Adipocyte (in vitro differentiated cells): ENCODE measurements around the gene SYCP2.
A peak's percentile ranks its signal among the peaks of the same experiment; 100 is the strongest.

Experiments
- DNase-seq: peaks from one replicate; pipeline ENCODE4 v3.0.0-alpha.2; 2015; ENCODE audit warnings: low read depth
- H3K27me3 ChIP-seq: replicated peaks from 2 replicates; pipeline ENCODE4 v1.7.0; 2013; ENCODE audit warnings: mild to moderate bottlenecking, low read length, moderate library complexity; ENCODE audit not compliant: control insufficient read depth, insufficient read depth
- H3K36me3 ChIP-seq: 2 replicates; pipeline ENCODE4 v1.7.0; 2013; ENCODE audit warnings: low read length, mild to moderate bottlenecking, moderate library complexity; ENCODE audit not compliant: control insufficient read depth, insufficient read depth, severe bottlenecking
- H3K4me1 ChIP-seq: 2 replicates; pipeline ENCODE4 v1.7.0; 2013; ENCODE audit warnings: mild to moderate bottlenecking, low read length, moderate library complexity; ENCODE audit not compliant: control insufficient read depth, insufficient read depth
- H3K4me3 ChIP-seq: 2 replicates; pipeline ENCODE4 v1.7.0; 2013; ENCODE audit warnings: mild to moderate bottlenecking, low read length, moderate library complexity
- H3K9ac ChIP-seq: 2 replicates; pipeline ENCODE4 v1.7.0; 2013; ENCODE audit warnings: mild to moderate bottlenecking, low read length, moderate library complexity
- H3K9me3 ChIP-seq: 2 replicates; pipeline ENCODE4 v1.7.0; 2013; ENCODE audit warnings: mild to moderate bottlenecking, low read length, moderate library complexity; ENCODE audit not compliant: control insufficient read depth

The SYCP2 gene

DNA sequence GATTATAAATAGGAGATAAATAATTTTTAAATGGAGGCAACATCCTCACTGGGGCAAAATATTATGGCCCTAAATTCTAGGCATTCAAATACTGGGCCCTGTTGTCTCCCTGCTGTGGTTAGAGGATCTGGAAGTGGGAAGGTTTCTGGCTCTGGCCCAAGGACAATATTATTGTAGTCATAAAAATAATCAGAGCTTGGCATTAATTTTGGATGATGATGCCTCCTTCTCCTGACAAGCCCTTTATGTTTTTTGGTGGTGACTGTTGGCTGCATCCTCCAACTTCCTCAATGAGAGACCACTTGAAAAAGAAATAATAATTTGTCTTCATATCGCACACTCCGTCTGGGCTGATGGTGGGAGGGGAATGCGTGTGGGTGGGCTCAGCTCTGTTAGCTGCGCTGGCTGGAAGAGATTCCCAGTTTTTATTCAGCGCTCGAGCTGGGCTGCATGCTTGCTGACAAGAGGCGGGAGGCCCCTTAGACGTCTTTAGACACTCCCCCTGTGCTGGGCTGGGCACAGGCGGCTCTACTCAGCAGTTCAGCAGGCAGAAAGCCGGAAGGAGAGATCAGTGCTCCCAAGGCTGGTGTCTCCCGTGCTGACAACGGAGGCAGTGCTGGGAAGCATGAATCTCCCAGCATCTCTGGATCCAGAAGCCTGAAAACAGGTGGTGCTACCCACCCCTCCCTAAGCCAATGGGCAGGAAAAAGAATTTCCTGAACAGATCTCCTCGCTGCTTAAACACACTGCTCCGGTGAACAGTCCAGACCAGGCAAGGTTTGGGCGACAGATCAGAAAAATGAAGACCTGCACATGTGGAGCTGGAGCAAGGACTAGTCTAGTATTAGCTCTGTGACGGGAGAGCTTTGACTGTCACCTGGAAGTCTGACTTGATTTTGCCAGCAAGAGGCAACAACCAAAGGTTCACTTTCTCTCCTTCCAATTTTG lies 97.7 kb downstream of the SYCP2 start:
- Histone ChIP-seq H3K4me3 (no peak overlapping the region), H3K27me3 (peaks cover 73% of the 10 kb centered on the region)
- DNase-seq: peak; percentile 64

DNA sequence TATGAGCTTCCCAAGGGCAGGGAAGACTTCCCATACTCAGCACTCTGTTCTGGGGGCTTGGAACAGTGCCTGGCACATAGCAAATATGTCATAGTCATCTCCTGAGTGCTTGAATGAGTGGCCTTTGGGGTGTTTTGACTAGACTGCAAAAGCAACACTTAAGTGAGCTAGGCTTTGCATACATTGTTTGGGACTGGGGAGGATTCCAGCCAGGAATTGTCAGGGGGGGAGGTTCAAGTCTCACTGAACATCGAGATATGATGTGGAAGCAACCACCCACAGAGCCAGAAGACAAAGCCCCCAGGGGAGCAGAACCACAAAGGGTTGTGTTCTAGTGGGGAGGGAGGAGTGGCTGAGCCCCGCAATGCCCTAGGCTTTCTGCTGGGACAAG lies 98.4 kb downstream of the SYCP2 start:
- no peaks in the 10 kb centered on the region for H3K36me3 ChIP-seq
- no peak for DNase-seq
- no peak overlapping the region for H3K9ac ChIP-seq
- no peak overlapping the region for H3K4me3 ChIP-seq
- peaks cover 73% of the 10 kb centered on the region for H3K27me3 ChIP-seq
- no peaks in the 10 kb centered on the region for H3K9me3 ChIP-seq
- H3K4me1 ChIP-seq: peaks cover 14% of the 10 kb centered on the region

More for the DNA sequence above, 97.7 kb downstream of the SYCP2 start:
- Histone ChIP-seq H3K36me3 (no peaks in the 10 kb centered on the region), H3K4me1 (peaks cover 14% of the 10 kb centered on the region), H3K9ac (no peak overlapping the region), H3K9me3 (no peaks in the 10 kb centered on the region)

DNA sequence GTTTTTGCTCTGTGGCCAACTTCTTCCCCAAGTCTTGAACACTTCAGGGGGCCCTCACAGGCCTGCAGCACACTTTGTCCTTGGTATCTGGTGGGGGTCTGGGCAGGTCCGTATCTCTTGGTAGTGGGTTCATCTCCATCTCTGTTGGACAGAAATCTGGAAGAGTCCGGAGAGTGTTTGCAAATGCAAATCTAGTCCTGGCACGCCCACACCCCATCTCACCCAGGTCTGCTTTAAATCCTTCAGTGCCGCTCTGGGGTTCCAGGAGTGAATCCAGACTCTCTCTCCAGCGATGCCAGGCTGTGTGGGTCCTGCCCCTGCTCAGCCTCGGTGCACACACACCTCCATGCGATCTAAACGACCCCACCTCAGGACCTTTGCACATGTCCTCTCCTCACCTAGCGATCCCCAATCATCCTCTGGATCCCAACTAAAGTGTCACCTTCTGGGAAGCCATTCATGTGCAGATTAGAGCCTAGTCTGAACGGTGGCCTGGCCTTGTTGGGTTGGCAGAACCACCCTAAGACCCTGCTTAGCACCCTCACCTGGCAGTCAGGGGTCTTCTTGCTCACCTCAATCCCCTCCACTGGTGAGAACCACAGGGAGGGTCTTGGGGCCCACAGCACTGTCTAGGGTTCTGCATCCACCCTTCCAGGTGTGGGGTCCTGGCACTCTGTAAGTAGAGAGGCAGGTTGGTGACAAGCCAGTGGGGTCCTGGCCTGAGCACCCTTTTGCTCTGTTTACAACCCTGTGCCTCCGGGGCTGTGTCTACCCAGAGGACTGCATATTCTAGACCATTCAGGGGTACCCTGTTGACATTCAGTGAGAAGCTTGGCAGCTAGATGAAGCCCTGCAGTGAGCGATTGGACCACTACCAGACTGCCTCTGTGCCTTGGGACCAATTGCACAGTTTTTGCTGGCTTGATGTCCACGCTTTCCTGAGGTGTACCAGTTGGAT lies 100.8 kb downstream of the SYCP2 start:
- no peak for DNase-seq
- Histone ChIP-seq H3K4me3 (no peak overlapping the region), H3K36me3 (no peaks in the 10 kb centered on the region), H3K4me1 (peaks cover 14% of the 10 kb centered on the region), H3K9ac (no peak overlapping the region), H3K9me3 (no peaks in the 10 kb centered on the region), H3K27me3 (peaks cover 74% of the 10 kb centered on the region)

DNA sequence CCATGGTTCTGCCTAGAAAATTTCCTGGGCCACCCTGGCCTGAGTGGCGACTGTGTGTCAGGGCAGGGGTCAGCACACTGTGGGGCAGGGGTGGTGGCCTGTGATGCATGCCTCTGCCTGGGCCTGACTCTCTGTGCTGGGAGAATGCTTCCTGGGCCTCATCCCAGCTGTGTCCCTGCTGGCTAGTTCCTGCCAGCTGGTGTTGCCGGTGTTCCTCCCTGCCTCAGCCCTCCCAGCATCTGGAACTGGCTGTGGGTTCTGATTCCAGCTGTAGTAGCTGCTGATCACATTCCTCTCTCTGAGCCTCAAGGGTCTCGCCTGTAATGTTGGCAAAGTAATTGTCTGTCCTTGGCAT lies 101.5 kb downstream of the SYCP2 start:
- Histone ChIP-seq H3K36me3 (no peaks in the 10 kb centered on the region), H3K4me1 (peaks cover 14% of the 10 kb centered on the region), H3K4me3 (no peak overlapping the region), H3K27me3 (peaks cover 70% of the 10 kb centered on the region), H3K9ac (no peak overlapping the region), H3K9me3 (no peaks in the 10 kb centered on the region)
- DNase-seq: no peak

DNA sequence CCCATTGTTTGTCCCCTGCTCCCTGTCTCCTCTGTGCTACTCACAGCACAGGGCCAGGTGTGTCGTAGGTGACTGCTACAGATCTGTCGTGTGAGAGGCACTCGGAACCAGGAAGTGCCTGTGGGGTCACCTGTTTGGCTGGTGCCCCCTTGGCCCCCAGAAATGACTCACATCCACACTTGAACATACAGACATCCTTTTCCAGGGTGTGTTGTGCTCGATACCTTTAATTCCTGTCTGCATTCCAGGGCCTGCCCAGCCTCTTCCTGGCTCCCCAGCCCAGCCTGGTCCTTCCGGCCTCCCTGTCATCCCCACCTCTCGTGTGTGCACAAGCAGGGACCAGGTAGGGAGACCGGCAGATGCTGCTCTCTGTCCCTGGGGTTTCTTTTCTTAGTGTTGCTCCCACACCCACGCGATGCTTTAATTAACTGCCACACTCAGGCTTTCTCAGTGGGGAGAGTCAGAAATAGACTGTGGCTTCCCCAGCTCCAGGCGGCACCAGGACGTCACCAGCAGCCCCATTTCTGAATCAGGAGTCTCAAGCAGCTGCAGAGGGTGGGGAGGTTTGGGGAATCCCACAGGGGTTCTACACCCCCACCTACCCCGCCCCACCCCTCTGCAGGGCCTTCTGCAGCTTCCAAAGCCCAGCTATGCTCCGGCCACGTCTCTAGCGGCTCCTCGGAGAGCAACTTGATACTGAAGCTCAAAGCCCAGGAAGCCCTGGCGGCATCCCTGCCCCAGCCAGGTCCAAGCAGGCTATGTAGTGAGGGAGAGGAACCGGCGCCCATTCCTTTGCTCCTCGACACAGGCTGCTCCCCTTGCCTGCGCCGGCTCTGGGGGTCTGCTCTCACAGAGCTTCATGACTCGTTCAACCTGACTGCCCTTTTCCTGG lies 102.2 kb downstream of the SYCP2 start:
- Histone ChIP-seq H3K9me3 (no peaks in the 10 kb centered on the region), H3K27me3 (peaks cover 70% of the 10 kb centered on the region), H3K9ac (no peak overlapping the region), H3K4me1 (peaks cover 12% of the 10 kb centered on the region), H3K36me3 (no peaks in the 10 kb centered on the region), H3K4me3 (no peak overlapping the region)
- no peak for DNase-seq

DNA sequence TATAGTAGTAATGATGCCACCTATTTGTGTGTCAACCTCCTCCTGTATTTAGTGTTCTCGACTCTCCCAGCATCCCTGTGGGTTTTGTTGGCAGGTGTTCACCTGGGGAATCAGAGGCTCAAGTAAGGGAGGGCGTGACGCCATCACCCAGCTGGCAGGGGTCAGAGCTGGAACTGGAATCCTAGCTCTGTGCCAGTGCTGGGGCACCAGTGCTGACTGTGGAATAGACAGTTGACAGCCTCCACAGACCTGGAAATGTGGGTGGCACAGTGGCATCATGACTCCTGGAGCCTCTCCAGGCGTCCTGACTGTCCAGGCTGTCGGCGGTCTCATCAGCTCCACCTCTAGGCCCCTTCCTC lies 102.8 kb downstream of the SYCP2 start:
- no peak overlapping the region for H3K9ac ChIP-seq
- no peaks in the 10 kb centered on the region for H3K36me3 ChIP-seq
- H3K4me3 ChIP-seq: no peak overlapping the region
- no peaks in the 10 kb centered on the region for H3K9me3 ChIP-seq
- H3K4me1 ChIP-seq: peaks cover 6% of the 10 kb centered on the region
- peaks cover 67% of the 10 kb centered on the region for H3K27me3 ChIP-seq
- DNase-seq: no peak

DNA sequence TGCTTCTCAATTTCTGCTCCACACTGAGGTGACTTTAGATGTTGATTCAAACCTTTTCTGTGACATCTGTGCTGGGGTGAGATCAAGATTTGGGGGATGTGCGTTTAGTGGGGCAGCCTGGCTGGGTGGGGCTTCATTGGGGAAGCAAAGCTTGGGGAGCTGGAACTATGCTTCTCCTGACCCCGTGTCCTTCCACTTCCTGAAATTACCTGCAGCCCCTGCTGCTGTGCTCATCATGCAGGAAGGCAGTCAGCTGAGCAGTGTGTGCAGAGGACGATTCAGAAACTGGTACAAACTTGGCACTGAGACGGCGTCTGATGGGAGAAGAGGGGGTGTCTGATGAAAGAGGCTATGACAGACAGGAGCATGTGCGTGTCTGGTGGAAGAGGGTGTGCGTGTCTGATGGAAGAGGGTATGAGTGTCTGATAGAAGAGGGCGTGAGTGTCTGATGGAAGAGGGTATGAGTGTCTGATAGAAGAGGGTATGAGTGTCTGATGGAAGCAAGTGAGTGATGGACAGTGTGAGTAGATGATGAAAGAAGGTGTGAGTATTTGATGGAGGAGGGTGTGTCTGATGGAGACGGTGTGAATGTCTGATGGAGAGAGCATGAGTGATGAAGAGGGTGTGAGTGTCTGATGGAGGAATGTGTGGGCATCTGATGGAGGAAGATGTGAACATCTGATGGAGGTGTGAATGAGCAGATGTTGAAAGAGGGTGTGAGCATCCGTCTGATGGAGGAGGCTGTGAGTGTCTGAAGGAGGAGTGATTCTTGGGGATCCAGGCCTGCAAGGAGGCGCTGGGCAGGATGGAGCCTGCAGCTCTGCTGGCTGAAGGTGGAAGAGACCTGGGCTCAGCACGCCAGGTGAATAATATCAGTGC lies 103.4 kb downstream of the SYCP2 start:
- Histone ChIP-seq H3K36me3 (no peaks in the 10 kb centered on the region), H3K9ac (no peak overlapping the region), H3K9me3 (no peaks in the 10 kb centered on the region), H3K27me3 (peaks cover 65% of the 10 kb centered on the region), H3K4me3 (no peak overlapping the region), H3K4me1 (no peaks in the 10 kb centered on the region)
- no peak for DNase-seq

DNA sequence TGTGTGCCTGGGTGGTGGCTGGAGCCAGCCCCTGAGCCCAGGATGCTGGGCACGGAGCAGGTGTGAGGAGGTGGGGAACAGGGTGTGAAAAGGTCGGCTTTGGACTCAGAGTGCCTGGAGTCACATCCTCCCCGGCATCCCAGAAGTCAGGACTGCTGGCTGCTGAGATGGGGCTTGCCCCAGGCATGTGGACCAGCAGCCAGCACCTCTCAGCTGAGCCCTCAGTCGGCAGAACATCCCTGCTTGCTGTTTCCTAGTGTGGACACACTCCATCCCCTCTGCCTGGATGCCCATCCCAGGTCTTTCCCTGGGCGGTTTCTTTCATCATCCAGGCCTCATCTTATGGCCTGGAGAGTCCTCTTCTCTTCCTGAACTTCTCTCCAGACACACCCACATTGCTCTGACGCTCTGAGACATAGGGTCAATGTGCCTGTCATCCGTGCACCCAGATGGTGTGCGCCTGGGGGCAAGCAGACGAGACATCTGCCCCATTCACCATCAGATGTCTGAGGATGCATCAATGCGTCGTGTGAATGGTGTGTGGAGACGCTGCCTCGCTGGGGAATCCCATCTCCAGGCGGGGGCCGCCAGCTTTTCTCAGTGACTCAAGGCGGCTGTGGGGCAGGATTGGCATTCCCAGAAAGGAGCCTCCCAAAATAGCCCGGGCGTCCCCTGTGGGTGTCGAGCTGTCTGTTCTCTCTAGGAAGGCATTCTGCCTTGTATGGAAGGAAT lies 104.2 kb downstream of the SYCP2 start:
- H3K36me3 ChIP-seq: no peaks in the 10 kb centered on the region
- no peaks in the 10 kb centered on the region for H3K9me3 ChIP-seq
- H3K27me3 ChIP-seq: peaks cover 57% of the 10 kb centered on the region
- DNase-seq: no peak
- no peak overlapping the region for H3K9ac ChIP-seq
- no peak overlapping the region for H3K4me3 ChIP-seq
- H3K4me1 ChIP-seq: no peaks in the 10 kb centered on the region

DNA sequence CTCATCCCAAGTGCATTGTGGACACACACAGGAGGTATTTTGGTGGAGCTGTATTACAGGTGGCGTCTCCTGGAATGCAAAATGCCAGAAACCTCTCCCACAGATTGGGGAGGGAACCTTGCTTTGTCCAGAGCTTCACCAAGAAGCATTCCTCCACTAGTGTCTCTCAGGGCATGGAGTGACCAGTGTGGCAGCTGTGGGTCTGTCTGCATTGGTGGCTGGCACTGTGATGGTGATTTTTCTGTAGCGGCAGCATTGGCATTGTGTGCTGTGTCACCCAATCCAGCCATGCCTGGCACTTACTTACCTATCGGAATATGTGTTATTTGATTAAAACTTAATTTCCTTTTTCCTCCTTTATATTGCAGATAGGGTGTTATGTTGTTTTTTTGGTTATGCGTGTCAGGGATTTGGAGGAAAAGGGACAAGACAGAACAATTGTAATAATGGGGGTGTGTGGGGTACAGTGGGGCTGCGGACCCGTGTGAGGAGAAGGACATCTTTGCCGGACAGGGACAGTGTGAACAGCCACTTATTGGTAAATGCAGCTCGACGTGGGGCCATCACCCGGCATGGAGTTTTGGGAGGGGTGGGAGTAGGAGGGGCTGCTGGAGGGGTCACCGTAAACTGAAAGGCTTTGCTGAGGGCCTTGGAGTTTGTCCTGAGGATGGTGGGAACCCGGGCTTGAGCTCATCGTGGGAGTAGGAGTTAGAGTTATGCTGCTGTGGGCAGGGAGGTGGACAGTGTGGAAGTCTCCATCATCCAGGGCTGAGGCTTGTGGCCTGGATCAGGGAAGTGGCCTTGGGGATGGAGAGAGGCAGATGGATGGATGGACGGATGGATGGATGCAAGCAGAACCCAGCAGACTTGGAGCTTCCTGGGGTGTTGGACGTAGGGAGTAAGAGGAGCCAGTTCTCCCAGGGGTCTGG lies 105.0 kb downstream of the SYCP2 start:
- no peaks in the 10 kb centered on the region for H3K4me1 ChIP-seq
- H3K4me3 ChIP-seq: no peak overlapping the region
- H3K9me3 ChIP-seq: no peaks in the 10 kb centered on the region
- H3K36me3 ChIP-seq: no peaks in the 10 kb centered on the region
- H3K27me3 ChIP-seq: peaks cover 48% of the 10 kb centered on the region
- no peak for DNase-seq
- H3K9ac ChIP-seq: no peak overlapping the region
